Forelimb muscle (tissue), 1 donor: ENCODE results near the gene TMEM151B. TPM values are rescaled to one million over a fixed set of nuclear protein-coding genes. Genes with fewer than 3 reads are reported as not detected.
"Not testable (repeated sequence)": the region's sequence is repeated elsewhere in the genome, so short reads cannot be mapped to it uniquely, and the experiment has no call there.

ENCODE experiments used
- DNase-seq: peaks from one replicate; pipeline ENCODE4 v3.0.0-alpha.2; 2013; ENCODE audit warnings: low read depth
- polyA plus RNA-seq: library from polyadenylated mRNA; unstranded; fragments of 120-200 nt; gene quantifications from one replicate; pipeline ENCODE4 v1.2.1, GENCODE V29; 2013; ENCODE audit not compliant: insufficient read length

TMEM151B gene
- polyA plus RNA-seq, 1 donor, result 0.25 TPM

DNA sequence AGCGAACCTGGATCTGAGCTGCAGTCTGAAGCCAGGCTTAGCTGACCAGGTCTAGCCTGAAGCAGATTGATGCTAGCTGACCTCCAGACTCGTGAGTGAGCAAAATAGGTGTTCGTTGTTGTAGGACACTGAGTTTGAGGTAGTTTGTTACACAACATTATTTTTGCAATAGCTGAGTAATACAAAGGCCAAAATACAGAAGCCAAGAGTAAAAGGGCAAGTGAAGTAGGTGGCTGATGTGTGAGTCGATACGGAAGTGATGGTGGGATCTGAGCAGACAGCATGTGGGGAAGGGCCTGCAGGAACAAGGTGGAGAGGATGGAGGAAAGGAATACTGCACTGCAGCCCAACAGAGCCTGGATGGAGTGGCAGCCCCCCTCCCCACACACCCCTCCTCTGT lies 63.7 kb downstream of the TMEM151B start:
- DNase-seq, result no peak

DNA sequence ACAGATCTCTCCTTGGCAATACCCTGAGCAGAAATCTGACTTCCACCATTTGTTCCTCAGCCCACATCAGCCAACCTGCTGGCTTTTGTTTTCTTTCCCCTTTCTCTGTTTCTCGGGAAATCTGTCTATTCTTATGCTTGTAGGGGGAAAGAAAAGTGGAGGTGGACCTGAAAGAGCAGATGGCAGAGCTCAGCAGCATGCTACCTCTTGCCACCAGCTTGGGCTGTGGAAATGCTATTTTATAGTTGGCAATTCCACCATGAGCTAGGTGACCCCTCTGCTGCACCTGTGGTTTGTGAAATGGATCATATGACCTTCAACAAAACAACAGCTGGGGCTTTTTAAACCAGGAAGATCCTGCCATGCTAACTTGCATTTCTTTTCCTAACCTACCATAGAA lies 65.4 kb downstream of the TMEM151B start:
- no peak for DNase-seq

DNA sequence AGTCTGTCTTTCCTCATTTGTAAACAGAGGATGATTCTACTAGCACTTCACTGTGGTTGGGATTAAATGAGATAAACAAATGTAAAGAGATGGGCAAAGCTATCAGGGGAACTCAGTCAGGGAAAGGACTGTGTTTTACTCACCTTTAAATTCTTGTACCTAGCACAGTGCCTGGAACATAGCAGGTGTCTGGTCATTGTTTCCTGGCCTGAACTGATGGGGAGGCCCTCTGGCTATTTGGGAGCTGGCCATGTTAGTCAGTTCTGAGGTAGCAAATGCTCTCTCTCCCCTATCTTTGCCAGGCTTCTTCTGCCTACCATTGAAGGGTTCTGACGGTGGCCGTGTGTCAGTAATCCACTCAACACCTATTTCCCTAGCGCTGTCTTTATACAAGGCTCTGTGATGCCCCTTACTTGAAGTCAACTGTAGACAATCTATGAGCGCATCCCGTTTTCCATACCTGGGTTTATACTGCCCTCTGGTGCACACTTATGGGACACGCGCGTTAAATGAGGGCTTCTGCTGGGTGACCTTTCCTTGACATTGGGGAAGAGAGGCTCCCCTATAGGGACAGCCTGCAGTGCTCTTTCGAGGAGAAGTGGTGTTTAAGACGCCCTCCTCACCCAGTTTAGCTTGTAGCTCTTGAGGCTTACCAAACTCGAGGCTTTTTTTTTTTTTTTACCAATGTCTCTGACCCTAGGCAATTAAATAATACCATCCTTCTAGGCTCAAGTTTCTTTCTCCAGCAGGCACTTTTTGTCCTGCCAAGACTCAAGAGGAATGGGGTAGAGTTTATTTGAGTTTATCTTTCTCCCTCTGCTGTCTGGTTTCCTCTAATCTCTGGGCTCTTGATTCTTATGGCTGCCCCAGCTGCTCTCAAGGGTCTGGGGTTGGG lies 68.2 kb downstream of the TMEM151B start:
- no peak for DNase-seq

DNA sequence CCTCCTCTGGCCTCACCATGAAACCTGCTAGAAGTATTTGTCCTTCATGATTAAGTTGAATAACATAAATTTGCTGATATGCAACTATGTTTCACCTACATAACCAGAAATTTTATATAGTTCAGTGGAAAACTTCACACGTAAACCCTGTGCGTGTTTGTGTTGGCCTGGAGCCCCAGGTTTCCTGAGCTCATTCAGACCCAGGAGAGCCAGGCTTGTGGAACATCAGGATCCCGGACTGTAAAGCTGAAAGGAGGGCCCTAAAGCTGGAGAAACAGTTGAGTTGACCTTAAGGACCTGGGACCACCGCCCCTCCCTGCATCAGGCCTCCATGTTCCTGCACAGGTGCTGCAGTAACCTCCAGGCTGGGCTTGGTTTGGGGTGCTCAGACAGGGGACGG lies 69.1 kb downstream of the TMEM151B start:
- DNase-seq, result no peak

DNA sequence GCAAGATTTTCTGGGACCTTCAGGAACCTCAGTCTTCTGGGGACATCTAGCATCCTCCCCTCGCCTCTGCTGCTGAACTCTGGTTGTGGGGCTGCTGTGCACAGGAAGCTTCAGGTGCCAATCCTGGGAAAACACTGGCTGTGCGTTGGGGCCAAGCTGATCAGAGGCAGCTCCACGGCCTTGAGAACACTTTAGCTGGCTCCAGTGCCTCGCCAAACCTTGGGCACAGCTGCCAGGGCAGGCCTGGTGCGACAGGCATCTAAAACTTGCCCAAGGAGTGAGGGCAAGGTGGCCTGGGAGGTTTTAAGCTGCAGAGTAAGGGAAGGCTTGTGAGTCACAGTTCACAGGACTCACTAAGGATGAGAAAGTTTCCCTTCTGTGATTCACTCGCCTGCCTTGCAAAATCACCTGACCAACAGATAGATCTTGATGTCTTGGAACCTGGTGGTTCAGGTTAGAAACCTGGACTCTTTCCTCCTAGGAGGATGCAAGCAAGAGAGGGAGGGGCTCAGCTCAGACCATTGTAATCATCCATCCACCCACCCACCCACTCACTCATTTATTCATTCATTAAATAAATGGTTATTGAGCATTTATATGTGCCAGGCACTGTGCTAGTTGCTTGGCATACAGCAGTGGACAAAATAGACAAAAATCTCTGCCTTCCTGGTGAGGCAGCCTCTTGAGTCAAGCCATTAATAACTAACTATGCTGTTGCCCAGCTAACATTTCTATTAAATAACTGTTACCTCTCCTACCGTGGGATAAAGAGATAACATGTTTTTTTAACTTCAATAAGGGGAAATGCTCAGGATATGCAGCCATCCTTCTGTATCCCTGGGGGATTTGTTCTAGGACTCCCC lies 69.7 kb downstream of the TMEM151B start:
- DNase-seq, result no peak

DNA sequence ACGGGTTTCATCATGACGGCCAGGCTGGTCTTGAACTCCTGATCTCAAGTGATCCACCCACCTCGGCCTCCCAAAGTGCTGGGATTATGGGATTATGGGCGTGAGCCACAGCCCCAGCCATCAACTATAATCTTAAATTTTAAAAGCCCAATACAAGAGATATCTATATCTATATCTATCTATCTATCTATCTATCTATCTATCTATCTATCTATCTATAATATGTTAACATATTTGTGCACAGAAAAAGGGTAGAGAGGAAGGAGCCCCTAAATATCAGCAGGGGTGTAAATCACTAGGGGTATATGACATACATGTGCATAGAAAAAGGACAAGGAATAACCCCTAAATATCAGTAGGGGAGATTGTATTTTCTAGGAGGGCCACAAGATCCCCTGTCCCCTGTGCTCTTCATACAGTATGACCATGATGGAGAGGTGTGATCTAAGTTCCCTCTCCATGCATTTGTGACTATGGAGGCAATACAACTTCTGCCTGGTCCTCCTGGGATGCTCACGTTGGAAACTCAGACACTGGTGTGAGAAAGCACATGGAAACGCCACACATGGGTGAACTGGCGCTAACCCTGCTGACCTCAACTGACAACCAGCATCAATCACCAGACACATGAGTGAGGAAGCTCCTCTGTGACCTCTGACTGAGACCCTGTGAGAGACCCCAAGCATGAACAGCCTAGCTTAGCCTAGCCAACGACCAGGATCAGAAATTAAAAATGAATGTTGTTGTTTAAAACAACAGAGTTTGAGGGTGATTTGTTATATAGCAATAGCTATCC lies 71.0 kb downstream of the TMEM151B start:
- DNase-seq, result no peak

DNA sequence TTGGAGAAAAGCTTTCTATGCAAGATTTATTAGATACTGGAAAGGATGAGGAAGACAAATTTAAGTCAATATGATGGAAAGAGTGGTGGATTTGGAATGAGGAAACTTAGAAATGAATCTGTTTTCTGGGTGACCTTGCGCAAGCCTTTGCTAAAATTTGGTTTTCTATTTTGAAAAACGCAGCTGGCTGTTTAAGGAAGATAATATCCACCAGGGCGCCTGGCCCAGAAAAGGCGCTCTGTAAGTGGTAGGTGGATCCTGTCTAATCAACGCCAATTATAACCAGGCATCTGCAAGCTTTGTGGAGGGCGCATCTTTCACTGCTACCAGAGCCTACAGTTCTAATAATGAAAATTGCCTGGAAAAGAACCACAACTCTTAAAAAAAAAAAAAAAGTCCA lies 71.8 kb downstream of the TMEM151B start:
- no peak for DNase-seq

DNA sequence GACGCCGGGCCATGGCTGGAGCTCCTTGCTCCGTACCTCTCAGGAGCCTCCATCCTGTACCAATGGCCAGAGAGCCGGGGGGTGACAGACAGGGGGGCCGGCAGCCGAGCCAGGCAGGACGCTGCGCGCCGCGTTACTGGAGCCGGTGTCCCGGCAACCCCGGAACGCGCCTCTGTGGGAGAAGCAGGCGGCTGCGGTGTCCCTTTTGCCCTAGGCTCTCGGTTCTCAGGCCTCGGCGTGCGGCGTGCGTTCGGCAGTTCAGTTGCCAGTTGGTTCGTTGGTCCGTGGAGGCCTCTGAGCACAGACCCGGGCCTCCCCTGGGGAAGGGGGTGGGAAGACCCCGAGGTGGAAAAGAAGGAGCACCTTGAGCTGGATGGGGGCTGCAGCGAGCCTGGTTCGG lies 72.2 kb downstream of the TMEM151B start, which contains the start of gene SPATS1:
TSS of gene SPATS1 (plus strand) at position 162 of the 400 bp plus-strand sequence. CDS start 446 bp downstream, outside the sequence.
- DNase-seq, result no peak

DNA sequence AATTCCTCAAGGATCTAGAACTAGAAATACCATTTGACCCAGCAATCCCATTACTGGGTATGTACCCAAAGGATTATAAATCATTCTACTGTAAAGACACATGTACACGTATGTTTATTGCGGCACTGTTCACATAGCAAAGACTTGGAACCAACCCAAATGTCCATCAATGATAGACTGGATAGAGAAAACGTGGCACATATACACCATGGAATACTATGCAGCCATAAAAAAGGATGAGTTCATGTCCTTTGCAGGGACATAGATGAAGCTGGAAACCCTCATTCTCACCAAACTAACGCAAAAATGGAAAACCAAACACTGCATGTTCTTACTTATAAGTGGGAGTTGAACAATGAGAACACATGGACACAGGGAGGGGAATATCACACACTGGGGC lies 76.6 kb downstream of the TMEM151B start:
- not testable (repeated sequence) for DNase-seq

DNA sequence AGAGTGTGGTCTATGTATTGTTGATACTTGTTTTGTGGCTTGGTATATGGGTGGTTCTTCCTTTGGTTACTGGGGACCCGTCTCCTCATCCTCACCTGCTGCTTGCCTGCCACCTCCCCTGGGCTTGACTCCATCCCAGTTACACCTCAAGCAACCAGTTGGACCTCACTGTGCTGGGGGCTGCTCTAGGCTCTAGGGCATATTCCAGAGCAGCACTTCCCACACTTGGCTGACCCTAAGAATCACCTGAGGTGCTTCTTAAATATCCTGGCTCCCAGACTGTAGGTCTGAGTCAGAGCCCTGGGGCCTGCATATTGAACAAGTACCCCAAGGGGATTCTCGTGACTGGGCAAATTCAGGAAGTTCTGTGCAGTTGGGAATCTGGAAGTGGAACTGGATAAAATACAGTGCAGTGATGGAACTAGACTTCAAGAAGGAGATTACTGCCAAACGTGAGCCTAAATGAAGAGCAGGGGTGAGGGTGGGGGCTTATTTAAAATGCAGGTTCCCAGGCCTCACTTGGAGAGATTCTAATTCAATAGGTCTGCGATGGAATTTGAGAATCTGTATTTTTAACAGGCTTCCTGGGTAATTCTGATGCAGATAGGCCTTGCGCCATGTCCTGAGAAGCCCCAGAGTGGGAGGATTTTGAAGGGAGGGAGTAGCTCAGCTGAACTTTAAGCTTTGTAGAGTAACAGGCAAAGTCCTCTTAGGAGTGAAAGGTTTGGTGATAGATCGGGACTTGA lies 79.8 kb downstream of the TMEM151B start:
- no peak for DNase-seq

DNA sequence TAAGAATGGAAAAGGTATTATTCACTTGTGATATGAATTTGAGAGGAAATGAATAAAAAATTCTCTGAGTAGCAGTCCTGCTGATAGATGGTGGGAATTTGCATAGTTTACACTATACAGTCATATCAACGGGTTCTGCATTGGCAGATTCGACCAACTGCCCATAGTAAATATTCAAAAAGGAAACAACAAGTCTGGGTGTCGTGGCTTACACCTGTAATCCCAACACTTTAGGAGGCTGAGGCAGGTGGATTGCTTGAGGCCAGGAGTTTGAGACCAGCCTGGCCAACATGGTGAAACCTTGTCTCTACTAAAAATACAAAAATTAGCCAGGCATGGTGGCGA lies 80.4 kb downstream of the TMEM151B start:
- not testable (repeated sequence) for DNase-seq

DNA sequence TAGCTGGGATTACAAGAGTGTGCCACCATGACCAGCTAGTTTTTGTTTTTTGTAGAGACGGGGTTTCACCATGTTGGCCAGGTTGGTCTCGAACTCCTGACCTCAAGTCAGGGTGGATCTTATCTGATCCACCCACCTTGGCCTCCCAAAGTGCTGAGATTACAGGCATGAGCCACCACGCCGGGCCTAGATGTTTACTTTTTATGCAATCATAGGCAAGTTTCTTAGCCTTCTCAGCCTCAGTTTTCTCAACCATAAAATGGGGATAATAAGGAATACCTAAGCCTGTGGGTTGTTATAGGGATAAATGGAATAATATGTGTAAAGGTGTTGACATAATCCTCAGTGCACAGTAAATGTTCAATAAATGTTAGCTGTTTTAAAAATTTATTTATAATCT lies 82.0 kb downstream of the TMEM151B start:
- DNase-seq, result no peak

DNA sequence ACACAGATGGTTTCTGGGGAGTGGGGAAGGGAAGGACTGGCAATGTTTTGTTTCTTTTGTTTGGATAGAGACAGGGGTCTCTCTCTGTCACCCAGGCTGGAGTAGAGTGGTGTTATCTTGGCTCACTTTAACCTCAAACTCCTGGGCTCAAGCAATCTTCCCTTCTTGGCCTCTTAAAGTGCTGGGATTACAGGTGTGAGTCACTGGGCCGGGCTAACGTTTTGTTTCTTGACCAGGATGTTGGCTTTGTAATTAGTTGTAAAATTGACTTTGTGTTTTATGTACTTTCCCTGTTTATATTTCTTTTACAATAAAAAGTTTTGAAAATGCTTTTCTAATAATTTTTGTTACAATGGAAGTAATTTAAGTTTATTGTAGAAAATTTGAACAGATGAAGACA lies 83.1 kb downstream of the TMEM151B start:
- no peak for DNase-seq

DNA sequence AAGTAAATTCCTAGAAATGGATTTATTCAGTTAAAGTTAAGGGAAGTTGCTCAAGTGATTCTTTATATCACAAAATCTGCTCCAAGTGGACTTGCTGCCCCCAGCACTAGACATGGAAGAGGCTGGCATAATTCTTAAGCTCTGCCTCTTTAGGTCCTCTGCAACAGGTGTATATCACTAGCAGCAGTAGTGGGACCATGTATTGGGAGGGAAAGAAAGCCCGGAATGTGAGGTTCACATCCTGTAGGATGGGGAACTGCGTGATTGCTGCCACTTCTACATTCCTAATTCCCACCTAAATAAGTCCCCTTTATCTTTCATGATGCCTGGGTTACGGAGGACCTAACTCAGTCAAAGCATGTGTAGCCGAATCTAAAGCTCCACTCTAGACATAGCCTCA lies 85.4 kb downstream of the TMEM151B start:
- DNase-seq, result no peak

DNA sequence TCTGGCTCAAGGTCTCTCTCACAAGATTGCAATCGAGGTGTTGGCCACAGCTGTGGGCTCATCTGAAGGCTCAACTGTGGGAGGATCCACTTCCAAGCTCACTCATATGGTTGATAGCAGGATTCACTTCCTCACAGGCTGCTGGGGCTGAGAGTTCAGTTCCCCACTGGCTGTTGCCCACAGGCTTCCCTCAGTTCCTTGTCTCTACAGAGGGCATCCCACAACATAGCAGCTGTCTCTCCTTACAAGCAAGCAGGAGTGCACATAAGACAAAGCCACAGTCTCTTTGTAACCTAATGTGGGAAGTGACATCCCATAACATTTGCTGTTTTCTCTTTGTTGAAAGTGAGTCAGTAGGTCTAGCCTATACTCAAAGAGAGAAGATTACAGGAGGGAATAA lies 86.2 kb downstream of the TMEM151B start:
- DNase-seq, result no peak

Other genes starting within 250 kb of the TMEM151B start
- 34.2 TPM for gene MRPL14, start 143.0 kb upstream of the TMEM151B start, polyA plus RNA-seq
- 17.7 TPM for gene TMEM63B, start 142.9 kb upstream of the TMEM151B start, polyA plus RNA-seq
- gene CAPN11, start 111.6 kb upstream of the TMEM151B start, polyA plus RNA-seq, result 0.56 TPM
- 21.9 TPM for gene MYMX, start 53.5 kb upstream of the TMEM151B start, polyA plus RNA-seq
- gene SLC29A1, start 46.9 kb upstream of the TMEM151B start, polyA plus RNA-seq, result 86.2 TPM
- 991 TPM for gene HSP90AB1, start 23.3 kb upstream of the TMEM151B start, polyA plus RNA-seq
- 28.8 TPM for gene SLC35B2, start 12.9 kb upstream of the TMEM151B start, polyA plus RNA-seq
- 4.6 TPM for gene NFKBIE, start 4.9 kb upstream of the TMEM151B start, polyA plus RNA-seq
- gene AARS2, start 42.9 kb downstream of the TMEM151B start, polyA plus RNA-seq, result 8.4 TPM
- not detected for gene SPATS1, start 72.2 kb downstream of the TMEM151B start, polyA plus RNA-seq
- gene CDC5L, start 117.3 kb downstream of the TMEM151B start, polyA plus RNA-seq, result 24.1 TPM